ENCODE measurements around the gene CTTNBP2NL.
"Not testable (repeated sequence)": the region's sequence is repeated elsewhere in the genome, so short reads cannot be mapped to it uniquely, and the experiment has no call there.

Gene CTTNBP2NL

GRCh38 chr1:112431038-112431437, 35.0 kb downstream of the CTTNBP2NL start:
- DNase-seq, result no peak

- DNase-seq, result no peak
Observed at GRCh38 chr1:112435448-112435847, 39.4 kb downstream of the CTTNBP2NL start.

- no peak for DNase-seq
Observed at GRCh38 chr1:112436384-112437156, 40.6 kb downstream of the CTTNBP2NL start.

DNA sequence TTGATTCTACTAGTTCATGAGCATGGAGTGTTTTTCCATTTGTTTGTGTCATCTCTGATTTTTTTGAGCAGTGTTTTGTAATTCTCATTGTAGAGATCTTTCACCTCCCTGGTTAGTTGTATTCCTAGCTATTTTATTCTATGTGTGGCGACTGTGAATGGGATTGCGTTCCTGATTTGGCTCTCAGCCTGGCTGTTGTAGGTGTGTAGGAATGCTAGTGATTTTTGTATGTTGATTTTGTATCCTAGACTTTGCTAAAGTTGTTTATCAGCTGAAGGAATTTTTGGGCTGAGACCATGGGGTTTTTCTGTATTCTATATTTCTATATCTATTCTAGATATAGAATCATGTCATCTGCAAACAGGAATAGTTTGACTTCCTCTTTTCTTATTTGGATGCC, 42.1 kb downstream of the CTTNBP2NL start:
- DNase-seq, result not testable (repeated sequence)

DNA sequence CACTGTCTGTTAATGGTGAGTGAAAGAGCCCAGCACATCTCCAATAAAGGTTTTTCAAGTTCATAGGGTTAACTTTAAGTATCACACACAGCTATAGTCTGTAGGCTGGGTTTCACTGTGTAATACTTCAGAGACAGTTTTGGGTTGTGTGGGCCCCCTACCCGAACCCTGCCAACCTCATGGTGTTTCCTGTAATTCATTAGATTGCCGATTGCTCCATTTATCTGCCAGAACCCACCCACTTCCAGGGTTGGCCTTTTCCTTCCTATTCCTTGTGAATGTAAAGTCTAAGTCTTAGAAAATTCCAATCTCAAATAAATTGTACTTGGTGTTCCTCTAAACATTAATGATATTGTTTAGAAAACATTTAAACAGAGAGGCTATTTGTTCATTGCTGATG, 43.6 kb downstream of the CTTNBP2NL start:
- no peak for DNase-seq

GRCh38 chr1:112440574-112440973, 44.6 kb downstream of the CTTNBP2NL start:
- no peak for DNase-seq

GRCh38 chr1:112444269-112444668, 48.3 kb downstream of the CTTNBP2NL start:
- DNase-seq, result no peak

DNA sequence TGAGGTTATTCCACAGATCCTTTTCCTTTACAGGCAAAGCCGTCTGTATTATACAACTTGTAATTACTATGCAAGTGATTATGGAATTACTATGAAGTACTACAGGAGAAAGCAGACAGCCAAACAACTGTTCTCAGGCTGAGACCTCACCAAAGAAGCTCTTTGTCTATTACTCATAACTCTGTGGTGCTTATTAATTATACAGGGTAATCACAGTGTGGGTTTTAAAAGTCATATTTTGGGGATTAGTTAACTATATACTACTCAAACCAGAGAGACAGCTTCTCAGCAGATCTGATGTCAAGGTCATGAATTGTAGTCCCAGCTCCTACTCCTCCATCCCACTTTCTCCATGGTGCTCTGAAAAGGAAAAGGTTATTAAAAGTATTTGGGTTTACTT, 49.6 kb downstream of the CTTNBP2NL start:
- no peak for DNase-seq

GRCh38 chr1:112446411-112446810, 50.4 kb downstream of the CTTNBP2NL start:
- DNase-seq, result no peak

GRCh38 chr1:112448904-112449629, 53.1 kb downstream of the CTTNBP2NL start:
- no peak for DNase-seq

GRCh38 chr1:112449630-112449983, 53.6 kb downstream of the CTTNBP2NL start:
- no peak for DNase-seq

DNA sequence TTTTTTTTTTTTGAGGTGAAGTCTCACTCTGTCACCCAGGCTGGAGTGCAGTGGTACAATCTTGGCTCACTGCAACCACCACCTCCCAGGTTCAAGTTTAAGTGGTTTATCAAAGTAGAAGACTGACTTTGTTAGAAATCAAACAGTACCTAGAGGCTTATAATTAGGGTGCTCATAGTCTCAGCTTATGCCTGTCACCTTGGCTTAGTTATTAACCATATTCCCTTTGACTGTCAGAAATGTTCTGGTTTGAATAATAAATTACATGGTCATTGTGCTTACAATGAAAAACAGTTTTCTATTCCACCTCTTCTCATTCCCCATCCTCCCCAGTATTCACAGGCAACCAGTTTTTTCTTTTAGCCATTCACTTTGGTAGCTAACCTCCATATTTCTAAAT, 54.8 kb downstream of the CTTNBP2NL start:
- DNase-seq, result no peak

DNA sequence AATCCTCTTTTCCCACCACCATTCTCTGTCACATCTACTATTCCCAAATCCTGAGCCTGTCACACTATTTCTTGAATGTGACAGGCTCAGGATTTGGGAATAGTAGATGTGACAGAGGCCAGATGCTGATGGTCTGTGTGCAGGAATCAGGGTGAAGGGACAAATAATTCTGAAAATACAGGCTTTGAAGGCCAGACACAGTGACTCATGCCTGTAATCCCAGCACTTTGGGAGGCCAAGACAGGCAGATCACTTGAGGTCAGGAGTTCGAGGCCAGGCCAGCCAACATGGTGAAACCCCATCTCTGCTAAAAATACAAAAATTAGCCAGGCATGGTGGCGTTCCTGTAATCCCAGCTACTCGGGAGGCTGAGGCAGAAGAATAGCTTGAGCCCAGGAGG, 55.3 kb downstream of the CTTNBP2NL start:
- not testable (repeated sequence) for DNase-seq

GRCh38 chr1:112453876-112454275, 57.9 kb downstream of the CTTNBP2NL start:
- DNase-seq, result no peak

DNA sequence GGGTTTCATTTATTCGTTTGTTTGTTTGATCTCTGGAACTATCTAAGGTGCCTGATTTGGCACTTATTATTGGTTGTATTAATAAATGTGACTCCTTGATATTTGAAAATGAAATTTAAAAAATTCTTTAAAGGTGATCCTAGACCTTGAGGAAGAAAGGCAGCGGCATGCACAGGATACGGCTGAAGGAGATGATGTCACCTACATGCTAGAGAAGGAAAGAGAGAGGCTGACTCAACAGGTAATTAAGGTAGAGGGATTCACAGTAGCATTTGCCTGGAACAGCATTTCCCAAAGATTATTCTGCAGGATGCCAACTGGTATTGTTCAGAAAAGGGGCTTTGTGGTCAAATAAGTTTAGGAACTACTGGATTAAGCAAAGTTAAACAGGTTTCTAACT, 58.3 kb downstream of the CTTNBP2NL start:
- no peak for DNase-seq

DNA sequence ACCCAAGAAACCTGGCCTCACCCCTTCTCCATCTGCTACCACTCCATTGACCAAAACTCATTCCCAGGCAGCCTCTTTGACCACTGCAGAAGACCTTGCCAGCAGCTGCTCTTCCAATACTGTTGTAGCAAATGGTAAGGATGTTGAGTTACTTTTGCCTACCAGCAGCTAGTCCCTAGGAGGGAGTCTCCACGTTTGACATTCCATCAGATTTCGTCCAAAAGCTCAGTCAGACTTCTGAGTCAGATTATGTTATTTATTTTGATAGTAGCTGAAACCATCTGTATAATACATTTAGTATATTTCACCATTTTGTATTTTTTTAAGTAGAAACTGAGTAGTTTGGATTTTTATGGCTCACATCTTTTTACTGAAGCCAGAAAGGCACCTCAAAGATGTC, 61.2 kb downstream of the CTTNBP2NL start:
- no peak for DNase-seq

DNA sequence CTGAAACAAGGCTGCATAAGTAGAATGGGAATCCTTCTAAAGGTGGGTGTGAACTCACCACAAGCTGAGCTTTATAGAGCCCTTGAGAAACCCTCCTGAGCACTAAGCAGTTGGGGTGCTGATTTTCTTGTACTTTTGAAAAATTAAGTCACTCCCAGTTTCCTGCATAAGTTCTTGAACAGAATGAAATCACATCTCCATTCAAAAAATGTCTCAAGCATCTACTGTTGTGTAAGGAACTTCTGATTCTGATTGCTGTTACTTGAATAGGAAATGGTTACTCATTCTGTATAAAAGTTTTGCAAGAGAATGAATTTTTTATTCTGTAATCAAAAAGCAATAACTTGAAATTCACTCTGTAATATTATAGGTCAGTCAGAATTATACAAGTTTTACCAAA, 61.9 kb downstream of the CTTNBP2NL start:
- DNase-seq, result no peak

GRCh38 chr1:112458756-112459155, 62.7 kb downstream of the CTTNBP2NL start:
- DNase-seq, result no peak

- no peak for DNase-seq
Observed at GRCh38 chr1:112460615-112461014, 64.6 kb downstream of the CTTNBP2NL start.

DNA sequence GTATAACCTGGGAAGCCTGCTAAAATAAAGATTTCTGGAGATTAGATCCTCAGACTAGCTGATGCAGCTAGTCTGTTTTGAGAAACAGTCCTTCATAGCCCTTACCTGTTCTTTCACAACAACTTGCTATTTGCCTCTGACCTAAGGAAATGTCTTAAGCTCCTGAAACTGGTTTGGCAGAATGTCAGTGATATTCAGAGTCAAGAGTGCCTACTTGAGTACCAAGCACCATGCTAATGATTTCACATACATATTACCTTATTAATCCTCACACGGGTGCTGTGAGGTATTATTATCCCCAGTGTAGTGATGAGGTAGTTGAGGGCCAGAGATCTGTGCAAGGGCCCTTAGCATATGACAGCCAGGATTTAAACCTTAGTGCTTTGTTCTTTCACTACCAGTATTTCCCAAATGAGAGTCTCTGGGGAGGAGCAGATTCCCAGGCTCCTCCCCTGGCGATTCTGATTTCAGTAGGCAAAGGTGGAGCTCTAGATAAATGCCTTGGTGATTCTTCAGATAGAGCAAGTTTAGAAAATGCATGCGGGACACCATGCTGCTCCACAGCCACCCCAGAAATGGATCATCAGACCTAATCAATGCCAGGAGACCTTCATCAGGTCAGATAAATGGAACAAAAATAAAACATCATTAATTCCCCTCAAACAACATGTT, 65.3 kb downstream of the CTTNBP2NL start:
- no peak for DNase-seq

DNA sequence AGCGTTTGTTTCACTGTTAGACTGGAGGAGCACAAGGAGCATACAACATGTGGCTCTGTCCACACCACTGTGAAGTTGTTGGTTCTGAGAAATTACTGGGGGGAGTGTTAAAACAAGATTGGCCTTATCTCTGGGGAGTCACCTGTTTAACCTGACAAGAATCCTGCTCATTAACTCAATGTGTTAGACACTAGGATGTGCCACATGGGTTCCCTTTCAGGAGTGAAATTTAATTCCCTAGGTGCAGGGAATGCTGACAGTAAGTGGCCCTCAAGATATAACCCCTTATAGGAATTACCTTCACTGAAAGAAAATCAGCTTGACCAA, 66.9 kb downstream of the CTTNBP2NL start:
- no peak for DNase-seq

GRCh38 chr1:112464501-112464900, 68.5 kb downstream of the CTTNBP2NL start:
- no peak for DNase-seq

DNA sequence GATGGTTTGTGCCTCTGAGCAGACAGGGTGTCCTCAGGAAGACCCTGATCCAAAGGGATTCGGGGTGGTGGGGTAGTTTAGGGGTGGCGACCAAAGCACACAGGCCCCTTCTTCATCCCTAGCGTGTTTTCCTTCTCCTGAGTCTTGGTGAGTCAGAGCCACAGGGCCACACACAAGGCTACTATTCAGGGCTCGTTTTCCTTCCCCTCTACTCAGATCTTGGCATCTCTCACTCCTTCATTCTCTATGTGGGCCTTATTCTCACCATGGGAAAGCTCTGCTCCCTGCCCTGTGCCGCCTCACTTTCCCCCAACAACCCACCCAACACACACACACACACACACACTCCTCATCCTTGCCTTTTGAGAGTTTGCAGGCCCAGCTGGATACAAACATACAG, 69.1 kb downstream of the CTTNBP2NL start:
- DNase-seq, result no peak

- DNase-seq, result peak; percentile 52 to 58
Observed at GRCh38 chr1:112466078-112466660, 70.2 kb downstream of the CTTNBP2NL start.
